Measurements from ENCODE around the gene ALDH1B1.
"Not testable (repeated sequence)": the region's sequence is repeated elsewhere in the genome, so short reads cannot be mapped to it uniquely, and the experiment has no call there.

Gene ALDH1B1

GRCh38 chr9:38387066-38387465, 5.4 kb upstream of the ALDH1B1 start:
- DNase-seq (ENCODE audit: low spot score), result no peak

DNA sequence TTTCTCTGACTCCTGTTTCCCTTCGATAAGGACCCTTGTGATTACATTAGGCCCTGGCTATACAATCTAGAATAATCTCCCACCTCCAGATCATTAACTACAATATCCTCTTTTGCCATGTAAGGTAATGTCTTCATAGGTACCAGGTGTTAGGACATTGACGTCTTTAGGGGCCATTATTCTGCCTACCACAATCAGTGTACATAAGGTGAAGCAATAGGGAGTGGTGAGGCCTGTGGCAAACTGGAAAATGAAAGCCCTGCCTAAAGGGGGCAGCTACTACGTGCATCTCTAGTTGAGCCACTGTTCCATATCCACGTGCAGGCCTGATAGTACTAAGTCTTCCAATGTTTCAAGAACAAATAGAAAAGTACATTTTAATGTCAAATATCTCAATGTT, 4.8 kb upstream of the ALDH1B1 start:
- DNase-seq (ENCODE audit: low spot score), result no peak

DNA sequence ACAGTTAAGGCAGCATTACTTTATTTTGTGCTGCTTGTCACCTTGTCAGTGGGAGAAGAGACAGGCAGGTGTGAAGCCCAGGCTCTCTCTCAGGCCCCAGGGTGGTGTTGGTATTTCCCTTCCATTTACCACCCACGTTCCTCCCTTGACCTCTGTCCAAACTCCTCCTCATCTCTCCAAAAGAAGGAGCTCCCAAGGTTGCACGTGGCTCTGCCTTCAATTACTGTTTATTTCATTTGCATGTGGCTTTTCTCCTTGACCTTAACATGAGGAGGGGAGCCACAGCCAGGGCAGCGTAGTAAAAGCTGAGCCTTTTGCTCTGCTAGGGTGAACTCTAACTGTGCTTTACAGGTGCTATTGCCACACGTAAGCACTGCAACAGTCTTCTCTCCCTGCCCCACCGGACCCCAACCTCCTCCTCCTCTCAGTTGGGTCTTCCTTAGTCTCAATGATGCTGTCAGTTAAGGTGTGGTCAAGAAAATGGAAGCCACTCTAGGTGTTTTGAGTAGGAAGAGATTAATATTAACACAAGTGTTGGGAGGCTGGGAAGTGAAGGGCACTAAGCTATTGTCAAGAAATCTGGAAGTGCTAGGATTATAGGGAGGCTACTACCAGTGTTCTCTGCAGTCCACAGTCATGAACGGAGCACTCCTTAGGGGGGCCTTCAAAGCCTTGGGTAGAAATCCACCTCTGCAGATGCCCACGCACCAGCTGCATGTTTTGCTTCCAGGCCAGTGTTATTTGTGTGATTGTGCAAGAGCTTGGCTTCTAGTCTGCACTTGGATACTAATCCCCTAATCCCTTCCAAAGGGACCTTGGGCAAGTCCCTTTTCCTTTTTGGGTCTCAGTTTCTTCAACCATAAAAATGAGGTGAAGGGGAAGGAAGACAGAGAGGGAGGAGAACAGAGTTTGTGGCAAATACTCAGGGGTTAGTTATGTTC, 3.9 kb upstream of the ALDH1B1 start:
- no peak for DNase-seq (ENCODE audit: low spot score)

- no peak for DNase-seq (ENCODE audit: low spot score)
Measured at GRCh38 chr9:38389313-38389712, 3.2 kb upstream of the ALDH1B1 start.

GRCh38 chr9:38390442-38390841, 2.1 kb upstream of the ALDH1B1 start:
- DNase-seq (ENCODE audit: low spot score), result no peak

DNA sequence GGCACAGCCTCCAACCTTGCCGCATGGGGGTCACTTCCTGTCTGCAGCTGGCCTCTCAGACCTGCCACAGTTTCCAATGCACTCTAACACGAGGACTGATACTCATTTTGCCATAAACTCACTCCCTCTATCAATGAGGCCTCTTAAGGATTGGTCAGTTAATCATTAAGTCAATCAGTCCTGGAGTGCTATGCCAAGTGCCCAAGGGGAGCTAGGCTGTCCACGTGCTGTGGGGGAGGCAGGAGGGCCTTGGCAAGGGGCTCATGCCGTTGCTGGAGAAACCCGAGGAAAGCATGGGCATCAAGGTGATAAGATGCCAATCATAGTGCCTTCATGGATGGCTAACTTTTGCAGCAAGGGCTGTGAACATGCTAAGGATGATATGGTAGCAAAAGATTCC, 1.7 kb upstream of the ALDH1B1 start:
- DNase-seq (ENCODE audit: low spot score), result no peak

DNA sequence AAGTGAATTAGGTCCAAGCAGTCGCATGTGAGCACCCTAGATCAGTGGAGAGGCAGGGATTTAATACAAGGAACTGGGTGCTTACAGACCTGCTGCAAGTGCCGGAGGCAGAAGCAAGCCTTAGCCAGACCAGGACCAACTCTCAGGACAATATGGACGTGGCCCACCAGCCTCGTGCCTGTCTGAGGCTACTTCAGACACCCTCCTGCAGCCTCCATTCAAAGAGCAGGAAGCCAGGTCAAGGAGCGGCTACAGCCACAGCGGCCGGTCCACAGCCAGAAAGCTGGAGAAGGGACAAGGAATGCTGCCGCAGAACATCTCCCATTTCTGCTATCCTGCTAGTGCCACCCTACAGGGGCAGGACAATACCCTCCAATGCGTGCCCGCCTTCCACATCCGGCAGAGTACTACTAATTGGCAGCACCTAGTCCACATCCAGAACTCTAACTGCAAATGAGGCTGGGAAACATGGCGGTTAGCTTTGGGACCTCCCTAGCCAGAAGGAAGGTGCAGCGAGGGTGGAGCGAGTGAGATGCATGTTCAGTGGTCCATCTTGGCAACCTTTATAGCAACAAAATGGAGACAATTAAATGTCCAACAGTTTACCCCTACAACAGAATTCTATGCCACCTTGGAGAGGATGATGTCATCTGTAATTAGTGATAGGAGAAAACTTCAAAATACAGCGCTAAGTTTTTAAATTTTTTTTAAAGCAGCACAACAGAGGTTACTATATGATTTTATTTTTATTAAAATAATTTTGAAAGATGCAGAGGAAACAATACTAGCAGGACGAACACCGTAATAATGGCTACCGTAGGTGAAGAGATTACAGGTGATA, 1.0 kb upstream of the ALDH1B1 start:
- DNase-seq (ENCODE audit: low spot score), result no peak

DNA sequence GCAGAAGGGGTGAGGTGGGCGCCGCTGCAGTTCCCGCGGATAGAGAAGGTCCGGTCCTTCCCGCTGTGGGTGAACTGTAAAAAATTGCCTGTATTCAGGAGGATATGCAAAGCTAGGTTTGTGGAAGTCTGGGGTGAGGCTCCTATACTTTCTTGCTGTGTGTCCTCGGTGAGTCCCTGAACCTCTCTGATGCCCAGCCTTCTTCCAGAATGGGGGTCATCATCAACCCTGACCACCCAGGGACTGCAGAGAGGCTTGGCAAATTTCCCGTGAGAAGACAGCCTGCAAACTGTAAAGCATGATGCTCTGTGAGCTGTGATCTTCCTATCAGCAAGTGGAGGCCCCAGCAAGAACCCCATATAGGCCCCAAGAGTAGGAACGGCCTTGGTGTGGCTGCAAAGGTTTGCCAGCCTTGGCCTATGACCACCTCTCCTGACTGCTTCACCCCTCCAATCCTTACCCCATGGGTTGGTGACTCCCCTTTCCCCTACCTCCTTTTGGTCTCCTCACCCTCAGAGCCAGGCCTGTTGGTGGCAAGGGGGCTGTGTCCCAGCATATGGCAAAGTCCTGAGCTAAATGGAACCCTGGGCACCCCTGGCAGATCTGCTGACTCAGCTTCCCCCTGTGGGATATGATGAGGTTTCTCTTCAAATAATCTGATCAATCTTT, 760 bp downstream of the ALDH1B1 start:
- no peak for DNase-seq (ENCODE audit: low spot score)

DNA sequence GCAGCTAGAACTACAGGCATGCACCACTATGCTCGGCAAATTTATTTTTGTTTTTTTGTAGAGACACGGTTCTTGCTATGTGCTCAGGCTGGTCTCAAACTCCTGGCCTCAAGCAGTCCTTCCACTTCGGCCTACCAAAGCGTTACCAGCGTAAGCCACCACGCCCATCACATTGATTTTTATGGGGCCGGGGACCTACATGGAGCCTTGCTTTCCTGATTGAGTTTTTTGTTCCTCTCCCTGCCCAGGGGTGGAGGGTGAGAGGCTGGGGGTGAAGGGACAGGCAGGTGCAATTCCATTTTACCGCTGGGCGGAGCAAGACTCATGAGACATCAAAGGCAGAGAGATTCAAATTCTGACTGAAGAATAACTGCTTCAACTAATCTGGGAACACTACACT, 1.9 kb downstream of the ALDH1B1 start:
- DNase-seq (ENCODE audit: low spot score), result no peak

- no peak for DNase-seq (ENCODE audit: low spot score)
Measured at GRCh38 chr9:38395653-38396370, 3.3 kb downstream of the ALDH1B1 start.

- DNase-seq (ENCODE audit: low spot score), result no peak
Measured at GRCh38 chr9:38396371-38396671, 3.8 kb downstream of the ALDH1B1 start.

GRCh38 chr9:38399191-38399590, 6.7 kb downstream of the ALDH1B1 start:
- DNase-seq (ENCODE audit: low spot score), result not testable (repeated sequence)

DNA sequence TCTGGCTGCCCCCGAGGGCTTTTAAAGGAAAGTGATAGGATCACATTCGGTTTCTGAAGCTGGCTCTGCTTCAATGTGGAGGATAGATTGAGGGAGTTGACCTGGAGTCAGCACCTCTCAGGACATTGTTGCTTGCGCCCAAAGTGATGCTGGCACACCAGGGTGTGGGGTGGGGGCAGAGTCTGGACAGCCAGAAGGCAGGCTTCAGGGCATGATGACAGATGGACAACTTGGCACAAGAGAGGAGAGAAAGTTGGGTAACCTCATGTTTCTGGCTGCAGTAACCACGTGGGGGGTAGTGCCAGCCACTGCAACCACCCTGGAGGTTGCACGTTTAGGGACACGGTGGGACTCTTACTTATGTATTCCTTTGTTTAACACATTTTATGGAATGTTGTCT, 9.5 kb downstream of the ALDH1B1 start:
- no peak for DNase-seq (ENCODE audit: low spot score)

- DNase-seq (ENCODE audit: low spot score), result no peak
Measured at GRCh38 chr9:38404314-38404713, 11.8 kb downstream of the ALDH1B1 start.

DNA sequence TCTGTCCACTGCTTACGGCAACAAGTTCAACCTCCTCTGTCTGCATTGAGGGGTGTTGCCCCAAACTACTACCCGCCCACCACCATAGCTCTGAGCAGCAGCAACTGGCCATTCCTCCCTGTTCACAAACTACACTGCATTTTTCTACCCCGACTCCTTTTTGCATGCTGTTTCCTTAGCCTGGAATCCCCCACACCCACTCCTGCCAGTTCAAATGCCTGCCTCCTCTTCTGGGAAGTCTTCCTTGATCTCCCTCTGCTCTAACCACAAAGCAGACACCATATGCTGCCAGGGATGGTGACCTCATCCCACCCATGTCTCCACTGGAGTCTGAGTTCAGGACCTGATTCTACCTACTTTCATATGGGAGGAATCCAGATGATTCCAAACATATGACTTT, 13.3 kb downstream of the ALDH1B1 start:
- no peak for DNase-seq (ENCODE audit: low spot score)

- DNase-seq (ENCODE audit: low spot score), result no peak
Measured at GRCh38 chr9:38406476-38407186, 14.1 kb downstream of the ALDH1B1 start.

DNA sequence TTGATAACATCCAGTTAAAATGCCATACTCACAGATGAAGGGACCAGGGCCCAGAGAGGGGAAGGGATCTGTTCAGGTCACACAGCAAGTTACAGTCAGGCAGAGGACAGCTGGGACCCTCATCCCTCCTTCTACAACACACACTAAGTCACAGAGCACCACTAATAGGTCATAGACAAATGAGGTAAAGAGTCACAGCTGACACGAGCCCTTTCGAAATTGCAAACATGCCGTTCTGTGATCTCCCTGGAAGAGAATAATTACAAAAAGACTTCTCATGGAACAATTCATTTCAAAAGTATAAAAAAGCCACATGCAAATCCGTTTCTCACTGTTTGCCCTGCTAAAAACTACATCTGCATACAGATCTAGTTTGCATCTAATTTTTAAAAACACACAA, 16.2 kb downstream of the ALDH1B1 start:
- DNase-seq (ENCODE audit: low spot score), result no peak

DNA sequence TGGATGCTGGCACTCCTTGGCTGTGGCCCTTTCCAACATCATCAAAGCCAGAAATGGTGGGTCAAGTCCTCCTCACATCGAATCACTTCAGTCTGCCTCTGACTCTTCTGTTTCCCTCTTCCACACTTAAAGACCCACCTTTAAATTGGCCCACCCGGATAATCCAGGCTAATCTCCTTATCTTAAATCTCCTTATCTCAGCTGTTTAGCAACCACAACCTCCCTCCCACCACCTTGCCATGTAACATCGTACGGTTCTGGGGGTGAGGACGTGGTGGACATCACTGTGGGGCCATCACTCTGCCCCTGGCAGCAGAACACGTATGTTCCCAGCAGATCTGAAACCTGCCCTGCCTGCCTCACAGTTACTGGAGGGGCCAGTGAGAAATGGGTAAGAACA, 20.2 kb downstream of the ALDH1B1 start:
- no peak for DNase-seq (ENCODE audit: low spot score)

DNA sequence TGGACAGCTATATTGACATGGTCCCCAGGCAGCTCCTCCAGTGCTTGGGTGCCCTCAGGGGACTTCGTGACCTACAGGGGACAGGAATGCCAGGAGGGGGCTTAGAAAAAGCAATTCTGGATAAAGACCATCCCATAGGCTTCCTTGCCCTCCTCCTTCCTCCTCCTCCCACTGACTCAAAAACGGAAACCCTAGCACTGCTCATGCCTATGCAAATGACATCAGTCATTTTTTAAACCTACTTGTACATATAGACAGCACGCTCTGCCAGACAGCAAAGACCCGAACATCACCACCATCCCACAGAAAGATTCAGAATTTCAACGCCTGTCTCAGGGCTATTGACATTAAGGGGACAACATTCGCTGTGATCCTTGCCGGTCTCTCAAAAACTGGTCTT, 20.8 kb downstream of the ALDH1B1 start:
- no peak for DNase-seq (ENCODE audit: low spot score)

GRCh38 chr9:38414040-38414723, 21.7 kb downstream of the ALDH1B1 start:
- no peak for DNase-seq (ENCODE audit: low spot score)

DNA sequence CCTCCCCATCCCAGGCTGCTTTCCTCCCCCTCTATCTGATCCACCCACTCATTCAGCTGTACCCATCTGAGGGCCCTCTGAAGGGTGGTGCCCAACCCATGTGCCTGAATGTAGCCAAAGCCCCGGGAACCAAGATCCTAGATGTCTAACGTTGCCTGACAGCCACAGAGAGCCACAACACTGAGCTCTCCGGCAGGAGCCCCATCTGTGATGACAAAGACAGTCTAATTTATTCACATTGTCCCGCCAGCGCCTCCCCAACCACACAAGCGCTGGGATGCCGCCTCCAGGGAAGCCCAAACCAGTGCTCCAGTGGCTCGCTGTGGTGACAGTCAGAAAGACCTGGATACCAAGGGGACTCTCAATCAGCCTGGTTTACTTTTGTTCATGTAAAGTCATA, 23.4 kb downstream of the ALDH1B1 start:
- no peak for DNase-seq (ENCODE audit: low spot score)
